ENCODE measurements around the gene METTL13.

GRCh38 chr1:171794085-171794484, 12.6 kb downstream of the METTL13 start:
- no peak for TF ChIP-seq CTCF (IDR thresholded peaks at IDR 0.05)
- no peak for TF ChIP-seq SIN3A (IDR thresholded peaks at IDR 0.05; ENCODE audit: borderline replicate concordance, insufficient read depth, low read depth, low read length)
- TF ChIP-seq TCF7L2 (IDR thresholded peaks at IDR 0.05; ENCODE audit: low read depth, low read length), result no peak

Measured in Panc1 (cell line).